Esophagus (tissue), 2 donors: ENCODE data around the gene COL2A1. TPM values are rescaled to one million over a fixed set of nuclear protein-coding genes. Genes with fewer than 3 reads are reported as not detected.

Experiments used
- H3K27ac ChIP-seq, 2 donors: one replicate each; pipeline ENCODE4 v1.5.1; 2013; ENCODE audit warnings: low read depth in 2 of 2, mild to moderate bottlenecking in 2 of 2, inconsistent platforms in 1 of 2, low read length in 1 of 2, moderate library complexity in 1 of 2
- H3K27me3 ChIP-seq, 2 donors: one replicate each; pipeline ENCODE4 v1.6.1; 2013; ENCODE audit warnings: low read length in 2 of 2, control low read depth in 1 of 2, mild to moderate bottlenecking in 1 of 2; ENCODE audit not compliant: insufficient read depth in 2 of 2, control insufficient read depth in 1 of 2
- H3K36me3 ChIP-seq, 2 donors: one replicate each; pipeline ENCODE4 v1.6.1; 2013; ENCODE audit warnings: low read length in 1 of 2; ENCODE audit not compliant: control insufficient read depth in 2 of 2, insufficient read depth in 2 of 2
- H3K4me1 ChIP-seq, 2 donors: one replicate each; pipeline ENCODE4 v1.6.1; 2013; ENCODE audit warnings: low read length in 1 of 2; ENCODE audit not compliant: control insufficient read depth in 2 of 2, insufficient read depth in 2 of 2
- H3K4me3 ChIP-seq, 2 donors: one replicate each; pipeline ENCODE4 v1.5.1; 2013; ENCODE audit warnings: low read length in 2 of 2, mild to moderate bottlenecking in 2 of 2, low read depth in 1 of 2, moderate library complexity in 1 of 2
- H3K9me3 ChIP-seq, 2 donors: one replicate each; pipeline ENCODE4 v1.6.1; 2013; ENCODE audit warnings: mild to moderate bottlenecking in 2 of 2, low read depth in 1 of 2, low read length in 1 of 2, moderate library complexity in 1 of 2; ENCODE audit not compliant: control insufficient read depth in 2 of 2, insufficient read depth in 1 of 2
- WGBS, 2 donors: extraction: QIAGEN DNeasy Blood & Tissue Kit; methylation state at CpG; one replicate each; pipeline ENCODE4 v1.1.7; 2013; 5-methylcytosine and 5-hydroxymethylcytosine counted together
- polyA plus RNA-seq, 2 donors: library from polyadenylated mRNA; stranded (reverse); fragments of 200-250 nt; gene quantifications; one replicate each; pipeline ENCODE4 v1.2.3, GENCODE V29; 2013
- donor health status: healthy with polysubstance abuse.
- donor health status: Bipolar disorder and iron deficiency.

The COL2A1 gene
- polyA plus RNA-seq, 2 donors, result 0.01 TPM; not detected in 1

- no peaks in the 10 kb centered on the region for H3K27me3 ChIP-seq
- no peak overlapping the region for H3K4me3 ChIP-seq
- H3K9me3 ChIP-seq, result no peaks in the 10 kb centered on the region
- H3K4me1 ChIP-seq, result no peaks in the 10 kb centered on the region
- WGBS, 2 donors, result 86 to 89% methylated on average over 7 of the region's 7 CpGs
- H3K27ac ChIP-seq, result no peak overlapping the region
- H3K36me3 ChIP-seq, result no peaks in the 10 kb centered on the region
Observed at GRCh38 chr12:48015954-48016353, 11.7 kb upstream of the COL2A1 start.

DNA sequence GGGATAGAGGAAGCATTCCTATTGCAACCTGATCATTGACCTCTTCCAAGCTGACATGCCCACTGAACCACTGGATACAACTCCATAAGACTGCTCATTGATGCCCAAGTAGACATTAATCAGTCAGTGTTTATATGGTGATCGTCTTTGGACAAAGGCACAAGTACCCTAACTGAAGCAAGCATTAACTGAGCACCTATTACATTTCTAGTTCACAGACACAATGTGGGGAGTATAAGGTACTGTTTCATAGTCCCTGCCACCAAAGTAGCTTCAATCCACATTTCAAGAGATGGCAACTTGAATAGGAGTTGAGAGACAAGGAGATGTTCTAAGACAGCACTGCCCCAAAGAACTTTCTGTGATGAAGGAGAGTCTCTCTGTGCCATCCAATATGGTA lies 10.9 kb upstream of the COL2A1 start:
- no peaks in the 10 kb centered on the region for H3K27me3 ChIP-seq
- H3K4me1 ChIP-seq, result no peaks in the 10 kb centered on the region
- no peaks in the 10 kb centered on the region for H3K36me3 ChIP-seq
- 54 to 55% methylated on average over 1 of the region's 1 CpG for WGBS, 2 donors
- H3K27ac ChIP-seq, result no peak overlapping the region
- H3K4me3 ChIP-seq, result no peak overlapping the region
- H3K9me3 ChIP-seq, result no peaks in the 10 kb centered on the region

DNA sequence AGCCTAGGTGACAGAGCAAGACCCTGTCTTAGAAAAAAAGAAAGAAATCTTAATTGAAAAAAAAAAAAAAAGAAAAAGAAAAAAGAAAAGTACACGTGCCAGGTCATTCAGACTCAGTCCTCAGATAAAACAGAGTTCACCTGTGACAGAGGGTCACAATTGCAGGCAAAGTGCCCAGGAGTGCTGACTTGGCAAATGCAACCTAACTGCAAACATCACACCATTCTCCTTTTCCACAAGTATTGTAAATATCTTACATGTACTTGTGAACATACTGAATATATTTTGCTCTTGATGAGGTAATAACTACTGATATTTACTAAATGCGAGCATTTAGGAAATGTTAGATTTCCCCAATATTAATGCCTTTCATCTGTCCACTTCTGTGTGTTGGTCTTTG lies 9.0 kb upstream of the COL2A1 start:
- Histone ChIP-seq H3K4me1 (no peaks in the 10 kb centered on the region), H3K9me3 (no peaks in the 10 kb centered on the region), H3K4me3 (no peak overlapping the region), H3K27me3 (peaks cover 0 to 3% of the 10 kb centered on the region in 2 donors), H3K27ac (no peak overlapping the region), H3K36me3 (no peaks in the 10 kb centered on the region)
- 64 to 73% methylated on average over 2 of the region's 2 CpGs for WGBS, 2 donors

DNA sequence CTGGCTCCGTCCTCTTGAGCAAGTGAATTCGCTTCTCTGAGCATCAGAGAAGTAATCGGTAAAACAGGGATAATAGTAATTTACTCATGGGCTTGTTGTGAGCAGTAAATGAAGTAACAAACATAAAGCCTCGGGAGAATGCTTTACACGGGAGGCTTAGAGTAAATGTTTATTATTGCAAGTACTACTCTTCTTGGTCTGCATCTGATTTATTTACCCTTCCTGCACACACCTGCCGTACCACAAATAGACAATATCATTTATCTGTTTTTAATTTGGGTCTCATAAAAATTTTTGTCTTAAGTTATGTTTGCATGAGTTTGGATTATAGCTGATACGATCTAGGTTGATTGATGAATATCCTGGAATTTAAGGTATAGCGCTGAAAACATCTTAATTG lies 7.8 kb upstream of the COL2A1 start:
- H3K9me3 ChIP-seq, result no peaks in the 10 kb centered on the region
- WGBS, 2 donors, result 70 to 72% methylated on average over 8 of the region's 8 CpGs
- no peaks in the 10 kb centered on the region for H3K36me3 ChIP-seq
- H3K4me1 ChIP-seq, result no peaks in the 10 kb centered on the region
- H3K27me3 ChIP-seq, result peaks cover under 1 to 3% of the 10 kb centered on the region in 2 donors
- no peak overlapping the region for H3K27ac ChIP-seq
- no peak overlapping the region for H3K4me3 ChIP-seq

DNA sequence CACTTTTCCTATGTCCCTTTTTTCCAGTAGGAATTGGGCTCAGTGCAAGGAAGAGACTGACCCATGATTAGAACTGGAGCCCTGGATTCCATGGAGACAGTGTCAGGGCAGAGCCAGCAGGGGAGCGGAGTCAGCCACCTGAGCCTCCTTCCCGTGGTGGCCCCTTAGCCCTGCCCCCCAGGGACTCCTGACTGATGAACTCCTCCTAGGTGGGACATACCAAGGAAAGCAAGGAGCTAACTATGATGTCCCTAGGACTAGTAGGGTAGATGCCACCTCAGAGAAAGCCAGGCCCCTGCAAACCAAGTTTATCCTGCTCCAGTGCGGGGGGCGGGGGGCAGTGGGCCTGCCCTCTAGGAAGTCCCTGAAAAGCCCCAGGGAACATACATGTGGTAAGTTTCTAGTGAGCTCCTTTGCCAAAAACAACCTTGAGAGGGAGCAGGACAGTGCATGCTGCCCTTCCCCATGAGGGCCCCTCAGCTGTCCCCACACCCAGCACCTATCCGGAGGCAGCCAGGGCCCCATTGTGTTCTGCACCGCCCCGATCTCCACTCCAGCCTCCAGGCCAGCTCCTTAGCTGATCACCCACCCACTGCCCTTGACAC lies 6.2 kb upstream of the COL2A1 start:
- Histone ChIP-seq H3K36me3 (no peaks in the 10 kb centered on the region), H3K27me3 (peaks cover 3 to 6% of the 10 kb centered on the region in 2 donors), H3K4me1 (no peaks in the 10 kb centered on the region), H3K9me3 (no peaks in the 10 kb centered on the region), H3K27ac (no peak overlapping the region), H3K4me3 (no peak overlapping the region)
- 65 to 68% methylated on average over 7 of the region's 7 CpGs for WGBS, 2 donors

DNA sequence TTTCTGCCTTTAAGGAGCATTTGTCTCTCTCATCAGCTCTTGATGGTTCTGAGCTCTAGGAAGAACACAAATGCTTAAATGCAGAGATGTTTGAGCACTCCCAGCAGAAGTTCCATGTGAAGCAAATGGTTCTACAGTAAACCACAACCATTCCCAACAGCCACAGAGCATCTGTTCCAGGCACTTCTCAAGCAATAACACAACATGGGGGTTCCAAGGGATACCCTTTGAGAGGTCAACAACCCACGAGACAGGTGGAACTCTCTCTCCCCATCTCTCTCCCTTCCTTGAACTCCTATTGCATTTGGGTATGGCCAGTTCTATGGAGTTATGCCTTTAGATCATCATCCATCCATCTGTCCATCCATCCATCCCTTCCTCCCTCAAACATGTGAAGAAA lies 5.2 kb upstream of the COL2A1 start:
- H3K27me3 ChIP-seq, result peaks cover 8 to 9% of the 10 kb centered on the region in 2 donors
- H3K36me3 ChIP-seq, result no peaks in the 10 kb centered on the region
- no peaks in the 10 kb centered on the region for H3K9me3 ChIP-seq
- no peak overlapping the region for H3K27ac ChIP-seq
- peaks cover 3% of the 10 kb centered on the region in 2 donors for H3K4me1 ChIP-seq
- 67 to 75% methylated on average over 1 of the region's 1 CpG for WGBS, 2 donors
- H3K4me3 ChIP-seq, result no peak overlapping the region

GRCh38 chr12:48008950-48009349 lies 4.7 kb upstream of the COL2A1 start:
- no peaks in the 10 kb centered on the region for H3K9me3 ChIP-seq
- 82 to 83% methylated on average over 4 of the region's 4 CpGs for WGBS, 2 donors
- peaks cover 8 to 15% of the 10 kb centered on the region in 2 donors for H3K27me3 ChIP-seq

GRCh38 chr12:48008349-48008748 lies 4.1 kb upstream of the COL2A1 start:
- Histone ChIP-seq H3K36me3 (no peaks in the 10 kb centered on the region), H3K4me3 (no peak overlapping the region), H3K27ac (no peak overlapping the region), H3K4me1 (peaks cover 9 to 11% of the 10 kb centered on the region in 2 donors), H3K9me3 (no peaks in the 10 kb centered on the region), H3K27me3 (peaks cover 10 to 18% of the 10 kb centered on the region in 2 donors)
- 55 to 63% methylated on average over 2 of the region's 2 CpGs for WGBS, 2 donors

More at GRCh38 chr12:48008950-48009349, 4.7 kb upstream of the COL2A1 start:
- H3K27ac ChIP-seq, result no peak overlapping the region
- H3K4me3 ChIP-seq, result no peak overlapping the region
- no peaks in the 10 kb centered on the region for H3K36me3 ChIP-seq
- peaks cover 7 to 8% of the 10 kb centered on the region in 2 donors for H3K4me1 ChIP-seq

DNA sequence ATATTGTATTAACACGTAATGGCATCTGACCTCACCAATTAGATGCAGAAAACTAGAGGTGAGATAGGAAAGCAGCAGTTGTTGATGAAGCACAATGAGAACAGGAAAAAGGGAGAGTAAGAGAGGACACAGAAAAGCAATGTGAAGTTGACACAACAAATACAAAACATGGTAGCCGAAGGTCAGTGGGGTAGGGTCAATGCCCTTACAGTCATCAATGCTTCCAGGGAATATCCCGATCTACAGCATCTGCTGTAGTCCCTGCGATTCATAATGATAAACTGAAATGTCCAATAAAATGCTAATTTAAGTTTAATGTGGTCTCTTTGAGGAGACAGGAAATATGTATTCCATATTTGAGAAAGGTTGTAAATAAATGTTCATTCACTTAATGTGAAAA lies 2.9 kb upstream of the COL2A1 start:
- Histone ChIP-seq H3K4me3 (no peak overlapping the region), H3K9me3 (no peaks in the 10 kb centered on the region), H3K27ac (no peak overlapping the region), H3K27me3 (peaks cover 12 to 26% of the 10 kb centered on the region in 2 donors), H3K36me3 (no peaks in the 10 kb centered on the region), H3K4me1 (peaks cover 13 to 14% of the 10 kb centered on the region in 2 donors)
- 81 to 89% methylated on average over 4 of the region's 4 CpGs for WGBS, 2 donors

- peaks cover 15 to 18% of the 10 kb centered on the region in 2 donors for H3K4me1 ChIP-seq
- H3K36me3 ChIP-seq, result no peaks in the 10 kb centered on the region
- no peaks in the 10 kb centered on the region for H3K9me3 ChIP-seq
- H3K4me3 ChIP-seq, result no peak overlapping the region
- H3K27ac ChIP-seq, result no peak overlapping the region
- H3K27me3 ChIP-seq, result peaks cover 12 to 26% of the 10 kb centered on the region in 2 donors
Observed at GRCh38 chr12:48005750-48006021, 1.4 kb upstream of the COL2A1 start.
